ENCODE results near the gene TBC1D30.

The TBC1D30 gene

GRCh38 chr12:64814432-64814831 is 10.0 kb upstream of the TBC1D30 start:
- Histone ChIP-seq H3K4me2 (ENCODE audit: low read length) (no peak overlapping the region), H3K9me3 (ENCODE audit: control insufficient read depth, insufficient read depth, low read length) (no peaks in the 10 kb centered on the region), H3K27ac (ENCODE audit: low read depth, low read length) (no peak overlapping the region), H3K4me1 (ENCODE audit: control insufficient read depth, low read length) (peaks cover 2% of the 10 kb centered on the region), H4K20me1 (ENCODE audit: control insufficient read depth, insufficient read depth, low read depth, low read length) (no peaks in the 10 kb centered on the region), H3K4me3 (ENCODE audit: low read length) (no peak overlapping the region), H3K9me2 (replicated peaks; ENCODE audit: control insufficient read depth, low read length) (no peaks in the 10 kb centered on the region), H3K27me3 (ENCODE audit: control insufficient read depth, low read length) (0 out of 2 replicates have a peak, but pooled peaks cover 2% of the 10 kb centered on the region), H3F3A (ENCODE audit: control insufficient read depth, insufficient read depth) (no peaks in the 10 kb centered on the region), H3K79me2 (ENCODE audit: control insufficient read depth, low read length) (no peaks in the 10 kb centered on the region), H3K36me3 (ENCODE audit: control insufficient read depth, low read length) (no peaks in the 10 kb centered on the region)
- TF ChIP-seq CTCF (IDR thresholded peaks at IDR 0.05; ENCODE audit: low read depth, low read length, poor library complexity, severe bottlenecking) (no peak), EZH2phosphoT487 (IDR thresholded peaks at IDR 0.05; ENCODE audit: borderline replicate concordance, low read length) (no peak)

- Histone ChIP-seq H3K4me2 (ENCODE audit: low read length) (peak overlapping the region; percentile 49), H3K27ac (ENCODE audit: low read depth, low read length) (no peak overlapping the region), H3F3A (ENCODE audit: control insufficient read depth, insufficient read depth) (no peaks in the 10 kb centered on the region), H3K4me3 (ENCODE audit: low read length) (0 out of 2 replicates have a peak overlapping the region, but pooled peaks have one; percentile 18), H4K20me1 (ENCODE audit: control insufficient read depth, insufficient read depth, low read depth, low read length) (no peaks in the 10 kb centered on the region), H3K36me3 (ENCODE audit: control insufficient read depth, low read length) (no peaks in the 10 kb centered on the region), H3K9me3 (ENCODE audit: control insufficient read depth, insufficient read depth, low read length) (no peaks in the 10 kb centered on the region), H3K9me2 (replicated peaks; ENCODE audit: control insufficient read depth, low read length) (no peaks in the 10 kb centered on the region), H3K27me3 (ENCODE audit: control insufficient read depth, low read length) (no peaks in the 10 kb centered on the region), H3K79me2 (ENCODE audit: control insufficient read depth, low read length) (peaks cover 5% of the 10 kb centered on the region), H3K4me1 (ENCODE audit: control insufficient read depth, low read length) (peaks cover 16% of the 10 kb centered on the region)
- TF ChIP-seq EZH2phosphoT487 (IDR thresholded peaks at IDR 0.05; ENCODE audit: borderline replicate concordance, low read length) (no peak), CTCF (IDR thresholded peaks at IDR 0.05; ENCODE audit: low read depth, low read length, poor library complexity, severe bottlenecking) (no peak)
Observed at GRCh38 chr12:64819816-64820402, 4.5 kb upstream of the TBC1D30 start.

GRCh38 chr12:64820593-64820992 is 3.9 kb upstream of the TBC1D30 start:
- H3K4me2 ChIP-seq (ENCODE audit: low read length): peak overlapping the region; percentile 49

More at GRCh38 chr12:64820593-64820992, 3.9 kb upstream of the TBC1D30 start:
- Histone ChIP-seq H3K4me1 (ENCODE audit: control insufficient read depth, low read length) (peaks cover 20% of the 10 kb centered on the region), H3K27me3 (ENCODE audit: control insufficient read depth, low read length) (no peaks in the 10 kb centered on the region), H3K79me2 (ENCODE audit: control insufficient read depth, low read length) (peaks cover 12% of the 10 kb centered on the region), H3K4me3 (ENCODE audit: low read length) (0 out of 2 replicates have a peak overlapping the region, but pooled peaks have one; percentile 18), H3K9me3 (ENCODE audit: control insufficient read depth, insufficient read depth, low read length) (no peaks in the 10 kb centered on the region), H4K20me1 (ENCODE audit: control insufficient read depth, insufficient read depth, low read depth, low read length) (no peaks in the 10 kb centered on the region), H3K9me2 (replicated peaks; ENCODE audit: control insufficient read depth, low read length) (no peaks in the 10 kb centered on the region), H3K36me3 (ENCODE audit: control insufficient read depth, low read length) (no peaks in the 10 kb centered on the region), H3F3A (ENCODE audit: control insufficient read depth, insufficient read depth) (no peaks in the 10 kb centered on the region), H3K27ac (ENCODE audit: low read depth, low read length) (no peak overlapping the region)
- TF ChIP-seq CTCF (IDR thresholded peaks at IDR 0.05; ENCODE audit: low read depth, low read length, poor library complexity, severe bottlenecking): no peak
- TF ChIP-seq EZH2phosphoT487 (IDR thresholded peaks at IDR 0.05; ENCODE audit: borderline replicate concordance, low read length): no peak

Measured in DOHH2 (cell line).